Stimulated activated CD4-positive, alpha-beta T cell treated with anti-CD3 and anti-CD28 coated beads, TNF-alpha, amount 100 ng/mL, for 48 hours (primary cell): Measurements from ENCODE around the gene PFDN4.

Experiments used
- DNase-seq, 3 donors: peaks; one replicate each; pipeline ENCODE4 v3.0.0-alpha.2; 2020; ENCODE audit warnings: low read depth in 3 of 3

The PFDN4 gene

GRCh38 chr20:54207743-54208547, at the start of gene PFDN4:
TSS of gene PFDN4 (plus strand) at chr20:54208087. CDS start at chr20:54208101, 14 bp downstream.
- peak; percentile 62 to 73 (median 72) for DNase-seq

- no peak for DNase-seq
Observed at GRCh38 chr20:54158226-54158625, 49.7 kb upstream of the PFDN4 start.

GRCh38 chr20:54158856-54159418, 49.0 kb upstream of the PFDN4 start:
- DNase-seq = no peak

DNA sequence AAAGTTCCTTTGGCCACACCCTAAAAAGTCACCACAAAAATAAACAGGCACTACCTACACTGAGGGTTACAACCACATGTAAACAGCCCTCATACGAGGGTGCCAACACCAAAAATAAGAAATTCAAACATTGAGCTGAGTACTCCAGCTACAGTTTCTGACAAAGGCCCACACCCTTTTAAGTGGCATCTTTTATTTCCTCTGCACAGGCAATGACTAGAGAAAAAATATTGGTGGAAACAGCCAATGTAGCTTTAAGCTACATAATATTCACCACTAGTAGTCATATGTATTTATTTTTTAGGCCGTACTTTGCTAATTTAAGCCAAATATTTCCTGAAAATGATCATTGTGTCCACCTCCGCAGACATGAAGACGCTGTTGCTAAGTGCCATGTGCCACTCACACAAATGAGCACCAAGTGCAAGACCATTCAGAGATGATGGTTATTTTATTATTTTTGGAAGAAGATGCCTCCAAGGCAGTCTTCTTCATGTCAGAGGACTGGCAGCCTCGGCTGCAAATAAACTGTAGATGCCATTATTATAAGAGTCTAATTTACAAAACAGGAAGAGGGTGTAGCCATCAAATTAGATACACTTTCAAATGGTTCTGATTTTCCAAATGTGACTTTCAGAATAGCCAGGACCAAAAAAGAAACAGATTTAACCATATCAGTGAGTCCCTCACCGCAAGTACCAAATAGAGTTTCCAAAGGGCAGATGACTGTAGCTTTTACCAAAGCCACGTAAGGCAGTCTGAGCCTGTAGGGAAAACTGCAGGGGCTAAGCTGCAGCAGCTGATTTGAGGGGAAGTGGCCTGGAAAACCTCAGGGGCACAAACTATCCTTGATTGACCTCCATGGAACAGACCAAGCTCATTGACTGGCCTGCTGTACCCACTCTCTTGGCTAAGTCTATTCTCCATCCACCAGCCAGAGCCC, 47.6 kb upstream of the PFDN4 start:
- no peak for DNase-seq

DNA sequence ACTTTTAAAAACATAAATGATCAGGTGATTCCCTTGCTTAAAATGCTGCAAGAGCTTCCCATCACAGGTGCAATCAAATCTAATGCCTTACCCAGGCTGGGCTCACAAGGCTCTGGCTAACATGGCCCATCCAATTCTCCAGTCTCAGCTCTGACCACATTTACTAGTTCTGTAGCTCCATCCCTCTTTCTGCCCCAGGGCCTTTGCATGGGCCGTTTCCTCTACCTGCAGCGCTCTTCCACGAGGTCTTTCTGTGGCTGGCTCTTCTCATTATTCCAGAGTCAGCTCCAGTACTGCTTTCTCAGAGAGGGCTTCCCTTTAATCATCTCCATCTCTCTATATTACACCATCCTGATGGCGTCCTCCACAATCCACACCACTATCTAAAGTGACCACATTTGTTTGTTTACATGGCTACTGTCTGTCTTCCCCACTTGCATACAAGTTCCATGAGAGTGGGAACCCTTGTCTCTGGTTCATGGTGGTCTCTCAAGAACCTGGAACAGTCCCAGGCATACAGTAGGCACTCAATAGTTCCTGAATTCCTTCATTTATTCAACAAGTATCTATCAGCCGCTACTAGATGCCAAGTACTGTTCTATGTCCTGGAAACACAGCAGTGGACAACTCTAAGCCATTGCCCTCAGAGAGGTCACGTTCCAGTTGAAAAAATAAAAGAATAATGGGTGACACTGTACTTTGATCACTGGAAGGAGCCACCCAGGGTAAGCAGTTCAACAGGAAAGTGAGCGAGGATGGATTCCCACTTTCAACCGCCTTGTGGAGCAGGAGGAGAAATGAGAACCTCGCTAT, 46.7 kb upstream of the PFDN4 start:
- no peak for DNase-seq

GRCh38 chr20:54161821-54162149, 46.1 kb upstream of the PFDN4 start:
- no peak for DNase-seq

DNA sequence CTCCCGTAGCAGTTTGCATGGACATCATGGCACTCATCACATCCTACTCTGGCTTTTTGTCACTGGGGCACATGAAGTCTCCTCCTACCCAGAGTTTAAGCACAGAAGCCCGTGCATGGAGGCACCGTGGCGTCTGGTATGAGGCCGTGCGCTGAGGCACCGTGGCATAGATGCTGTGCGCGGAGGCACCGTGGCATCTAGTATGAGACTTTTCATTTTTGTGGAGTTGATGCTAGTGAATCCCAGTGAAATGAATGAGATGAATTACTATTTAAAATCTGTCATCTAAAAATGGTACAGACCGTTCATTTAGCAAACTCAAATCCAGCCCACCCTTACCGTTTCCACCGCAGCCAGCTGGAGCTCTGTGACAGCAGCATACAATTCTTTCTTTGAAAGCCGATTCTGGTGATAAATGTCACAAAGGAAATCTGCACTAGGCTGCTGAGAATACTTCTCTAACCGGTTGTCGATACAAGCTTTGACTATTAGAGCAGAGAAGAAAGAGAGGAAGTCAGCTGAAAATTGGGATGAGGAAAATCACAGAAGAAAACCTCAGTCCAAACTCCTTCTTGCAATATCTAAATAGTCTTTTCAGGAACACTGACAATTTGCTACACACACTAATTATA, 45.4 kb upstream of the PFDN4 start:
- no peak for DNase-seq

DNA sequence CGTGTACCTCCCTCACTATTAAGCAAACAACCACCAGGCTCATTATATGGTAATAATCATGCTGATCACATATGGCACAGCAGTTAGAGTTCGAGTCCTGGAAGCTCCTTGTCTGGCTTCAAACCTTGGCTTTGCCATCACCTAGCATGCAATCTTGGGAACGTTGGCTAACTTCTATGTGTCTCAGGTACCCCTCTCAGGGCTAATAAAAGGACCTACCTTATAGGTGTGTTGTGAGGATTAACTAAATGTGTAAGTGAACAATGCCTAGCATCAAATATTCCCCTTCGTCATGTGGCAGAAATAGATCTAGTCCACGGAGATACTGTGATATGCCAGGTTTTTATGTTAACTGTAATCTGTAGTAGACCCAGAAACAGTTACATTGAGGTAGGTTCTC, 44.5 kb upstream of the PFDN4 start:
- no peak for DNase-seq

- no peak for DNase-seq
Observed at GRCh38 chr20:54165014-54165413, 42.9 kb upstream of the PFDN4 start.

DNA sequence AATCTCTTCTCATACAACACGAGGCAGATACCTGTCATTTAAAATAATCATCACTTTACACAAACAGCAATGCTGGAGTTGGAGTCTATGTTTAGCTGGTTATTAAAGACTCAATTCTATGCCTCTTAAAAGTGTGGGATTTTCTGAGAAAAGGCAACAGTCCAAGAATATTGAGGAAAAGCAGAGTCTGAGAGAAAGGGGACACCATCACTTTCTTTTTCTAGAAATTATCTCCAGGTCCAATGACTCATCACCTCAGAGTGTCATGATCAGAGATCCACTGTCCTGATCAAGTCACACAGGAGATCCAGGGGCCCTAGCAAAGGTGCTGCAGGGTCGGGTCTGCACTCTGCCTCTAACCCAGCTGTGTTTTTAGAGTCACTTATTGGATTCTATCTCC, 42.1 kb upstream of the PFDN4 start:
- no peak for DNase-seq

DNA sequence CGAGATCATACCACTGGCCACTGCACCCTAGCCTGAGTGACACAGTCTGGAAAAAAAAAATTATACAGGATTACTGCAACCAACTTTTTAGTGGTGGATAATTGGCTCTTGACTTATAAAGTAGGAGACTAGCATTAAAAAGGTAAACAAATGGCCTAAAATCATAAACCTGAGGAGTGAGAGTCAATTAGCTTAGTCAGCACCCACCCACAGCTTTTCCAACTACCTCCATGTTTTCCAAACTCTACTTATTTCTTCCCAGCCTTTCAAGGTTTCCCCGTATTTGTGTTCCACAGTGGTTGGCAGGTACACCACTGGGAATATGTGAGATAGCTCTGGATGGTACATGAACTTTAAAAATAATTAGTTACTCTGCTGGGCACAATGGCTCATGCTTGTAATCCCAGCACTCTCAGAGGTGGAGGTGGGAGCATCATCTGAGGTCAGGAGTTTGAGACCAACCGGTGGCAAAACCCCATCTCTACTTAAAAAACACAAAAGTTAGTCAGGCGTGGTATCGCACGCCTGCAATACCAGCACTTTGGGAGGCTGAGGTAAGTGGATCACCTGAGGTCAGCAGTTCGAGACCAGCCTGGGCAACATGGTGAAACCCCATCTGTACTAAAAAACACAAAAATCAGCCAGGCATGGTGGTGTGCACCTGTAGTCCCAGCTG, 40.8 kb upstream of the PFDN4 start:
- no peak for DNase-seq

GRCh38 chr20:54167909-54168872, 39.7 kb upstream of the PFDN4 start:
- no peak for DNase-seq

DNA sequence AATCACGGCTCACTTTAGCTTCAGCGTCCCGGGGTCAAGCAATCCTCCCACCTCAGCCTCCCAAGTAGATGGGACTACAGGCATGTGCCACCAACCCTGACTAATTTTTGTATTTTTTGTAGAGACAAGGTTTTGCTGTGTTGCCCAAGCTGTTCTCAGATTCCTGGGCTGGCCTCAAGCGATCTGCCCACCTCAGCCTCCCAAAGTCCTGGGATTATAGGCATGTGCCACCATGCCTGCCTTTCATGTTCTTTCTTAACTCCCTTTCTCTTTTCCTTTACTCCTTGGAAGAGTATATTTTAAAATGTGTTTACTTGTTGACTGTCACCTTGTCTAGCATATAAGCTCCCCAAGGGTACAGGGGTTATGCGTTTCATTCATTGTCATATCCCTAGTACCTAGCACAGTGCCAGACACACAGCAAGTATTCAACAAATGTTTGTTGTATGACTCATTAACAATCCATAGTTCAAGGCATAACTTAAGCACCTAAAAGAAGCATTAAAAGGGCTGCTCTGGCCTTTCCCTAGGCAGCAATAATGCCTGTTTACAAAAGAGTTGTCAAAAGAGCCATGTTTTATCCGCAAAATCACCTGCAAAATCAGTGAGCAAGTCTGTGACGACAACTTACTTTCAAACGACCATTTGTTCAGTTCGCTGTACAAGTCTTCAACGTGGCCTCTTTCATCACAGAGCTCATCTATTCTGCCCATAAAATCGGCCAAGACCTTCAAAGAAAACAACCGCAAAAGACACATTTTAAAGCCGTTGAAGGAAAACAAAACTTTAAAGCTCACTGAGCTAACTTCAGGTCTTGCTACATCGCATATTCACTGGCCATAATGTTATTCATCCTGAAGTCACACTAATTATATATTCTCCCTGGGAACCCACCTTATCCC, 38.7 kb upstream of the PFDN4 start:
- no peak for DNase-seq

GRCh38 chr20:54170026-54170471, 37.8 kb upstream of the PFDN4 start:
- no peak for DNase-seq

- no peak for DNase-seq
Observed at GRCh38 chr20:54170963-54171362, 36.9 kb upstream of the PFDN4 start.

DNA sequence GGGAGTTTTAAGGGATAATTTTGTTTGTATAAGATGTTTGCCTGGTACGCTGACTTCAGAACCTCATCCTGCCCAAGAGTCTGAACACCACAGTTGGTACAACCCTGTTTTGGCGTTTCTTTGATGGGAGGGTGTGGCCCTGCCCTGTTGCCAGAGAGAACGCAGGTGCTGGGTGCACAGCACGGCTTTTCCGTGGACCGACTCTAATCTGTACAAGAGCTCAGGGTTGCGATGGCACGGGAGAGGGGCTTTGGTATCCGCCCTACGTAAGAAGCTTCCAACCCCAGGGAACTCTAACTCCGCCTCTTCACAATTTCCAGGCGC, 35.4 kb upstream of the PFDN4 start:
- DNase-seq = no peak

- no peak for DNase-seq
Observed at GRCh38 chr20:54172856-54173652, 34.8 kb upstream of the PFDN4 start.
